ENCODE measurements around the gene PROCA1.

- peak; percentile 96 to 99 (median 99) for TF ChIP-seq CTCF (IDR thresholded peaks at IDR 0.05)
- peak; percentile 28 for TF ChIP-seq POLR2A (IDR thresholded peaks at IDR 0.05)
- no peak for TF ChIP-seq EP300 (IDR thresholded peaks at IDR 0.05)
These were observed 15.2 kb upstream of the PROCA1 start for GRCh38 chr17:28726627-28727491.

All from ovary (tissue), 3 donors.